Upper lobe of left lung (tissue), 6 donors: ENCODE results near the gene MUC5B. TPM values are rescaled to one million over a fixed set of nuclear protein-coding genes. Genes with fewer than 3 reads are reported as not detected.
A peak's percentile ranks its signal among the peaks of the same experiment; 100 is the strongest.

Experiments used
- ATAC-seq, 2 donors: fragments of 200-7000 bp; cut with Tn5 transposase; one replicate each; pipeline ENCODE4 v1.9.1; 2022; ENCODE audit warnings: mild to moderate bottlenecking in 2 of 2, moderate library complexity in 2 of 2; ENCODE audit not compliant: low FRiP score in 2 of 2
- DNase-seq, 2 donors: peaks; one replicate each; pipeline ENCODE4 v3.0.0-alpha.2; 2019 to 2020
- H3K27ac ChIP-seq, 4 donors: fragments of 200-600 bp; sonication (generic); one replicate each; pipeline ENCODE4 v1.5.1; 2016 to 2019
- H3K27me3 ChIP-seq, 4 donors: fragments of 200-600 bp; sonication (generic); one replicate each; pipeline ENCODE4 v1.5.1; 2017 to 2019
- H3K36me3 ChIP-seq, 4 donors: fragments of 200-600 bp; sonication (generic); one replicate each; pipeline ENCODE4 v1.5.1; 2016 to 2019
- H3K4me1 ChIP-seq, 4 donors: fragments of 200-600 bp; sonication (generic); one replicate each; pipeline ENCODE4 v1.5.1; 2018 to 2019
- H3K4me3 ChIP-seq, 4 donors: fragments of 200-600 bp; sonication (generic); one replicate each; pipeline ENCODE4 v1.5.1; 2017 to 2019; ENCODE audit warnings: mild to moderate bottlenecking in 2 of 4, moderate library complexity in 1 of 4
- H3K9me3 ChIP-seq, 4 donors: fragments of 200-600 bp; sonication (generic); one replicate each; pipeline ENCODE4 v1.5.1; 2018 to 2019
- CTCF ChIP-seq, 6 experiments: fragments of 450-650 bp in 4 of 6; fragments of 200-600 bp in 2 of 6; sonication (generic) in 2 of 6; IDR thresholded peaks; one replicate each; pipeline ENCODE4 v1.5.1; 2016 to 2019; ENCODE audit warnings: antibody characterized with exemption in 6 of 6
- EP300 ChIP-seq, 4 donors: sonication (generic); formaldehyde crosslinking; IDR thresholded peaks; one replicate each; pipeline ENCODE4 v1.5.1; 2017; ENCODE audit warnings: antibody characterized with exemption in 4 of 4, control low read depth in 2 of 4
- POLR2A ChIP-seq, 4 donors: fragments of 450-650 bp; IDR thresholded peaks; one replicate each; pipeline ENCODE4 v1.5.1; 2016 to 2017; ENCODE audit warnings: antibody characterized with exemption in 4 of 4, mild to moderate bottlenecking in 2 of 4
- POLR2AphosphoS5 ChIP-seq, 2 donors: sonication (generic); formaldehyde crosslinking; IDR thresholded peaks; one replicate each; pipeline ENCODE4 v1.5.1; 2017; ENCODE audit warnings: antibody characterized with exemption in 2 of 2
- WGBS, 2 donors: methylation state at CpG; one replicate each; pipeline ENCODE4 v1.1.5; 2017 to 2018; 5-methylcytosine and 5-hydroxymethylcytosine counted together
- total RNA-seq, 6 donors: library from RNA; depleted of rRNA in 4 of 6; stranded (reverse); fragments of >200 nt in 4 of 6; gene quantifications; one replicate each; pipeline versions ENCODE4 v1.1.0 to v1.2.1, GENCODE V29; 2016 to 2021
- donor health status: DM: no; HTN: no; CAD: no; lungs with moderate emphysema.
- donor health status: DM: no; HTN: yes; CAD: no; lungs with severe emphysema.

The MUC5B gene
- total RNA-seq, 6 donors from 2014 or later = 3.2 to 54.5 (median 16.2) TPM

GRCh38 chr11:1221848-1222311, 986 bp upstream of the MUC5B start:
- peak in 1 of 2 donors; percentile 71 for DNase-seq
- H3K4me3 ChIP-seq = no peak overlapping the region
- WGBS, 2 donors = 82 to 83% methylated on average over 20 to 23 of the region's 23 CpGs

GRCh38 chr11:1223346-1224110, 662 bp downstream of the MUC5B start:
- TF ChIP-seq EP300 (IDR thresholded peaks at IDR 0.05) (no peak), POLR2AphosphoS5 (IDR thresholded peaks at IDR 0.05) (no peak), POLR2A (IDR thresholded peaks at IDR 0.05) (no peak), CTCF (IDR thresholded peaks at IDR 0.05) (no peak)
- peaks cover 5 to 13% (median 7%) of the 10 kb centered on the region in 4 donors for H3K4me1 ChIP-seq
- H3K27ac ChIP-seq = no peak overlapping the region
- no peaks in the 10 kb centered on the region for H3K36me3 ChIP-seq
- 71% methylated on average over 17 of the region's 22 CpGs; no CpG with 5 or more reads in 1 of the 2 donors for WGBS, 2 donors
- peak overlapping the region in 1 of 4 donors; percentile 15 for H3K4me3 ChIP-seq
- no peaks in the 10 kb centered on the region for H3K9me3 ChIP-seq
- H3K27me3 ChIP-seq = peaks cover 0 to 18% (median 0%) of the 10 kb centered on the region in 4 donors
- ATAC-seq (no peak), DNase-seq (peak in 1 of 2 donors; percentile 70)

More at GRCh38 chr11:1221848-1222311, 986 bp upstream of the MUC5B start:
- no peak for TF ChIP-seq EP300 (IDR thresholded peaks at IDR 0.05)
- no peak for TF ChIP-seq POLR2A (IDR thresholded peaks at IDR 0.05)
- TF ChIP-seq POLR2AphosphoS5 (IDR thresholded peaks at IDR 0.05) = no peak
- no peak for TF ChIP-seq CTCF (IDR thresholded peaks at IDR 0.05)
- no peak for ATAC-seq
- no peaks in the 10 kb centered on the region for H3K9me3 ChIP-seq
- no peak overlapping the region for H3K27ac ChIP-seq
- peaks cover 0 to 18% (median 0%) of the 10 kb centered on the region in 4 donors for H3K27me3 ChIP-seq
- no peaks in the 10 kb centered on the region for H3K36me3 ChIP-seq
- peaks cover 5 to 13% (median 7%) of the 10 kb centered on the region in 4 donors for H3K4me1 ChIP-seq

- Histone ChIP-seq H3K9me3 (no peaks in the 10 kb centered on the region), H3K4me1 (peaks cover 5 to 13% (median 7%) of the 10 kb centered on the region in 4 donors), H3K4me3 (peak overlapping the region in 1 of 4 donors; percentile 15), H3K27me3 (peaks cover 0 to 18% (median 0%) of the 10 kb centered on the region in 4 donors), H3K27ac (no peak overlapping the region), H3K36me3 (no peaks in the 10 kb centered on the region)
- DNase-seq (no peak), ATAC-seq (no peak)
- WGBS, 2 donors = 32 to 46% methylated on average over 4 to 7 of the region's 7 CpGs
- TF ChIP-seq CTCF (IDR thresholded peaks at IDR 0.05) (no peak), EP300 (IDR thresholded peaks at IDR 0.05) (no peak), POLR2AphosphoS5 (IDR thresholded peaks at IDR 0.05) (no peak), POLR2A (IDR thresholded peaks at IDR 0.05) (no peak)
Observed at GRCh38 chr11:1224111-1224490, 1.2 kb downstream of the MUC5B start.

GRCh38 chr11:1224491-1225385, 1.9 kb downstream of the MUC5B start:
- peak in 1 of 2 donors; percentile 62 for DNase-seq
- TF ChIP-seq POLR2AphosphoS5 (IDR thresholded peaks at IDR 0.05) (no peak), POLR2A (IDR thresholded peaks at IDR 0.05) (no peak), CTCF (IDR thresholded peaks at IDR 0.05) (no peak)
- H3K27me3 ChIP-seq = peaks cover 0 to 18% (median 0%) of the 10 kb centered on the region in 4 donors

More at GRCh38 chr11:1224491-1225385, 1.9 kb downstream of the MUC5B start:
- Histone ChIP-seq H3K4me3 (no peak overlapping the region), H3K27ac (no peak overlapping the region), H3K4me1 (peaks cover under 1 to 8% (median 4%) of the 10 kb centered on the region in 4 donors), H3K36me3 (no peaks in the 10 kb centered on the region), H3K9me3 (no peaks in the 10 kb centered on the region)
- ATAC-seq = no peak
- 72 to 73% methylated on average over 10 to 23 of the region's 27 CpGs for WGBS, 2 donors
